Stimulated activated CD4-positive, alpha-beta T cell treated with anti-CD3 and anti-CD28 coated beads, Interleukin-2, amount 100 ng/mL, for 4 hours (primary cell): ENCODE results near the gene NT5DC3.
"Not testable (repeated sequence)": the region's sequence is repeated elsewhere in the genome, so short reads cannot be mapped to it uniquely, and the experiment has no call there.

ENCODE experiments used
- DNase-seq: peaks from one replicate; pipeline ENCODE4 v3.0.0-alpha.2; 2020; ENCODE audit warnings: low read depth

NT5DC3 gene

DNA sequence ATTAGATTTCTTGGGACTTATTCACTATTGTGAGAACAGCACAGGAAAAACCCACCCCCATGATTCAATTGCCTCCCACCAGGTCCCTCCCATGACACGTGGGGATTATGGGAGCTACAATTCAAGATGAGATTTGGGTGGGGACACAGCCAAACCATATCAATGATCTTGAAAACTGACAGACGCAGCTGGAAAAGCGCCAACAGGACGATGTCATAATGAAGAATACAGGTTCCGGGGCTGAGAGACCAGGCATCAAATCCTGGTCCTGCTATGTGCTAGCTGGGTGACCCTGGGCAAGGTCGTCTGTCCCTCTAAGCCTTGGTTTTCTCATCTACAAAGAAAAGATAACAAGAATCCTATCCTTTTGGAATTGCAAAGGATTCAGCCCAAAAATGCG is 31.4 kb downstream of the NT5DC3 start:
- DNase-seq: not testable (repeated sequence)

DNA sequence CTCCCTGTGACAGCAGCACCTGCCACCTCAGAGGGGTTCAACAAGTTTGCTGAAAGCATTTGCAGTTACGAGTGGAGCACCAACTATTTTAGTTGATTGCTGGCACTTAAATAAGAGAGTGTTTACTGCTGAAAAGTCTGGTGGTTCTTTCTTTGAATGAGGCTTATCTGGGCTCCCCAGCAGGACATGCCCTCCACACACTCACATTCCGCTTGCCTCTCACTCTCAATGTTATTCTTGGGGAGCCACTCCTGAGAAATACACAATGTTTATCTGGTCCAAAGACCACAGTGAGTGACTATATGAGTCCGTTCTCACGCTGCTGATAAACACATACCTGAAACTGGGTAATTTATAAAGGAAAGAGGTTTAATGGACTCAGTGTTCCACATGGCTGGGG is 31.9 kb downstream of the NT5DC3 start:
- no peak for DNase-seq

DNA sequence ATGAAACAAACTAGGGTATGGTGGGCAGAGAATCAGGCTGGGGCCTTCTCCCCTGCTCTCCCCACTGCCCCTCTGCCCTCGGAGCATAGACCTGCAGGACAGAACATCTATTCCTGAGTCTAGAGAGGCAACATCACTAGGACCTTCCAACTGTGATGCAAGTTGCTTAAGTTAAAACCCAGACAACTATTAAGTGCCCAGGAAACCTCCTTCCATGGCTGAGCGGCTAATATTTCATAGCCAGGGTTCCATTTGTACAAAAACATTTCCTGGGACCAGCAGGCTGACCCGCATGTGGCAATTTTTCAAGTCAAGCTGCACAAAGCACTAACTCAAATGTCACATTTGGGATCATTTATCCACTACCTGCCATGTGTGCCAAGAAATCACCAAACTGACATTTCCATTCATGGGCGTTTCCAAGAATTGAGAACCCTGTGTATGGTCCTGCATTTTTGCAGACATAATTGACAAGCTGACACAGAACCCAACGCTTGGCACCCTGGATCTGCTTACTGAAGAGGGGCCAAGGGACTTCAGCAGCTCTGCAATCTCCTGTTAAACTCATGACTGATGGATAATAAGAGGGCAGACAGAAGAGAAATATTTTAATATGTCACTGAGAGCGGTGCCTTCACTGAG is 32.7 kb downstream of the NT5DC3 start:
- DNase-seq: no peak

DNA sequence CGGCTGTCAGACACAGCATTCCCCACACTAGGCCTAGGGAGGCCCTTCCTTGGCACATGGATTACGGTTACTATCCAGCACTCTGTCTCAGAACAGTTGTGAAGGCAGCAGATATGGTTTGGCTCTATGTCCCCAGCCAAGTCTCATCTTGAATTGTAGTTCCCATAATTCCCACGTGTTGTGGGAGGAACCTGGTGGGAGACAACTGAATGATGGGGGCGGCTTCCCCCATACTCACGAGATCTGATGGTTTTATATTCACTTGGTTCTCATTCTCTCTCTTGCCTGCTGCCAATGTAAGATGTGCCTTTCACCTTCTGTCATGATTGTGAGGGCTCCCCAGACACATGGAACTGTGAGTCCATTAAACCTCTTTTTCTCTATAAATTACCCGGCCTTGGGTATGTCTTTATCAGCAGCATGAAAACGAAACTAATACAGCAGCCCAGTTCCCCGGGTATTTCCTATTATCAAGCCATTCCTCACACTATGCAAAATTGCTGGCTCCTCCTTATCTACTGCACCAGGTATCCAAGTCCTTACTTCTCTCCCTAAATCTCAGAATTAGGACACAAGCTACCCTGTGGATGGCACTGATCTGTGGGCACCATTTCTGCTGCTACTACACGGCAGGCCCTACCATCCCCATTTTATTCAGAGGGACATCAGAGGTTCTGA is 33.3 kb downstream of the NT5DC3 start:
- DNase-seq: no peak

DNA sequence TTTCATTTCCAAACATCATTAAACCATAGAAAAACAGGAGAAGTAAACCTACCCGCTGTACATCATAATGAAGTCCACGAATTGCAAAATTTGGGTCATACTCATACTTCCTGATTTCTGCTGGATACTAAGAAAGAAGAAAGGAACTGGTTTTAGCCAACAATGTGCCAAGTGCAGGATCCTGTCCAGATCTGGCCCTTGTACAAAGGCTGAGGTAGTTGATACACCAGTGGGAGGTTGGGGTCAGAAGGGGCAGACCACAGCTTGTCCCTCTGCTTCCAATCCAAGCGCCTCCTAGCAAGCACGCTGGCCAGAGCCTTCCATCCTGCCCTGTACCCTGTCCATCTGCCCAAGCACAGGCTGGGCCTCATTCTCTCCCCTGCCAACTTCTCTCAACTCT is 34.2 kb downstream of the NT5DC3 start:
- no peak for DNase-seq

DNA sequence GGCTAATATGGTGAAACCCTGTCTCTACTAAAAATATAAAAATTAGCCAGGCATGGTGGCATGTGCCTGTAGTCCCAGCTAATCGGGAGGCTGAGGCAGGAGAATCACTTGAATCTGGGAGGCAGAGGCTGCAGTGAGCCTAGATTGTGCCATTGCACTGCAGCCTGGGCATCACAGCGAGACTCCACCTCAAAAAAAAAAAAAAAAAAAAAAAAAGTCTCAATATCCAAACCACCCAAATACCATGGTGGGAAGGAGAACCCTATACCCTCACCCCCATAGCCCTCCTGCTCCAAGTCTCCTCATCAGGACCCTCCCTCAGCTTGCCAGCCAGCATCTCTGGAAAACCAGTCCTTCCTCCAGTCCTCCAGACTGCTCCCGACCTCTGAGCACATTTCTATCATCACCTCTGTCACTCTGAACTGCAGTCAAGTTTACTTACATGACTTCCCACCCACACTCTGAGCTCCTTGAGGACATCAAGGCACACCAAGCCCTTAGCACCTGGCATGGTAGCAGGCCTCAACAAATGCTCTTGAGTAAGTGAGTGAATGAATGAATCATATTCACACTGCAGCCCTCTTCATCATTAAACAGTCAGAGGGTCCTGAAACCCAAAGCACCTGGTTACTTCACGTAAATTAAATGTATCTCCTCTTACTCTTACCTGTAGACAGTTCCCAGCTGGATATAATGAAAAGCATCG is 35.2 kb downstream of the NT5DC3 start:
- DNase-seq: no peak

DNA sequence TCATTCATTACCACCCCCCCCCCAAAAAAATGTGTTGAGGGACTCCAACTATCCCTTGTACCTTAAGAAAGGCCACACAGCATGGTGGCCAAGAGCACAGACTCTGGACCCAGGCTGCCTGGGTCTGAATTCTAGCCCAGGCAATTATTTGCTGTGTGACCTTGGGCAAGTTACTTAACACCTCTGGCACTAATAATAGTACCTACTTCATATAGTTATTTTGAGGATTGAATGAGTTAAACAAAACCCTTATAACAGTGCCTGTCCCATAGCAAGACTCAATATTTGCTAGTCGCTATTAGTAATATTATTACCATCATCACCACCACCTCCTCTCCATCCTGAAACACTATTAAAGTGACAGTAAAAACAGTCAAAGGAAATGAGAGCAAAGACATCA is 37.2 kb downstream of the NT5DC3 start:
- no peak for DNase-seq

DNA sequence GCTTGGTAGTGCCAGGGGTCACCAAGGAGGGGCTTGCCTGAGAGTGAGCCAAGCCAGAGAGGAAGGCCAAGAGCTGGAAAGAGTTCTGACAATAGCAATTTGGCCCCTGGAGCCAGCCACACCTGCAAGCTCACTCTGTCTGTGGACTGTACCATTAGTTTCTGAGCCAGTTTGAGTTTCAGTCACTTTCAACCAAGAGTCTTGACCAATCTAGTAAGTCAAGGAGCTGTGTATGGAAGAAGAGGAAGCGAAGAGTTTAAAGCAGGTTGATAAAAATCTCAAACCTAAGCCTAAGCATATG is 38.5 kb downstream of the NT5DC3 start:
- DNase-seq: no peak

DNA sequence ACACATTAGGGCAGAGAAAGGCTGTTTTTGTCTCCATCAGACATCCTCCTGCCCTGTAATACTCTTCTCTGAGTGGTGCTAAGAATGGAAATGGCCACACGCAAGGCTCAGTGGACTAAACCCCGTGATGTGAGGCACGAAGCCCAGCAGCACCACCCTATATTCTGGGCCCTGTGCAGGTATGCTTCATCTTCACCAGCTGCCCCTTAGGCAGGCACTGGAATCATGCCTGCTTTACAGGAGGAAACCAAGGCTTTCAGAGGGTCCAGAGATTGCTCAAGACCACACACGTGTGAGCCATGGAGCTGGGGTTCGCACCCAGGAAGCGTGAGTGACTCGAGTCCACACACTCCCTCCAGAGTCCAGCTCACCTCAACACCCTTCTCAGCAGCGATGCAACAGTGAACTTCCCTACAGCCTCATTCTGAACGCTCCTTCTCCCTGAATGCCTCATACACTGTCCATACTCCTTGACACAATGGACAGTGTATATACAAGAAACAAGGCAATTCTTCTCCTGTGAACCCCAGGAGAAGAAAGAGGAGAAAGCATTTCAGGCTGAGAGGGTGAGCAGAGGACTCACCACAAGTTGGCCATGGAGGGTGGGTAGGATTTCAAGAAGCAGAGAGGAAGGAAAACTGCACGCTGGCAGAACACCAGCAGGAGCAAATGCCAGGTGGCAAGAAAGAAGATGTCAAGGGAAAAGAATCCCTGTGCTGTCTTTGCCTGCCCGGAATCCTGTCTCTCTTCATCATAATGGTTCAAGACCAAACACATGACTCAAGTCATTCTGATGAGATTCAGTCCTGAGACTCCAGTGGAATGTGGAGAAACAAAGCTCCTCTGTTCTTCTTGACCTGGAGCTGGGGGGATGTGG is 39.1 kb downstream of the NT5DC3 start:
- no peak for DNase-seq

DNA sequence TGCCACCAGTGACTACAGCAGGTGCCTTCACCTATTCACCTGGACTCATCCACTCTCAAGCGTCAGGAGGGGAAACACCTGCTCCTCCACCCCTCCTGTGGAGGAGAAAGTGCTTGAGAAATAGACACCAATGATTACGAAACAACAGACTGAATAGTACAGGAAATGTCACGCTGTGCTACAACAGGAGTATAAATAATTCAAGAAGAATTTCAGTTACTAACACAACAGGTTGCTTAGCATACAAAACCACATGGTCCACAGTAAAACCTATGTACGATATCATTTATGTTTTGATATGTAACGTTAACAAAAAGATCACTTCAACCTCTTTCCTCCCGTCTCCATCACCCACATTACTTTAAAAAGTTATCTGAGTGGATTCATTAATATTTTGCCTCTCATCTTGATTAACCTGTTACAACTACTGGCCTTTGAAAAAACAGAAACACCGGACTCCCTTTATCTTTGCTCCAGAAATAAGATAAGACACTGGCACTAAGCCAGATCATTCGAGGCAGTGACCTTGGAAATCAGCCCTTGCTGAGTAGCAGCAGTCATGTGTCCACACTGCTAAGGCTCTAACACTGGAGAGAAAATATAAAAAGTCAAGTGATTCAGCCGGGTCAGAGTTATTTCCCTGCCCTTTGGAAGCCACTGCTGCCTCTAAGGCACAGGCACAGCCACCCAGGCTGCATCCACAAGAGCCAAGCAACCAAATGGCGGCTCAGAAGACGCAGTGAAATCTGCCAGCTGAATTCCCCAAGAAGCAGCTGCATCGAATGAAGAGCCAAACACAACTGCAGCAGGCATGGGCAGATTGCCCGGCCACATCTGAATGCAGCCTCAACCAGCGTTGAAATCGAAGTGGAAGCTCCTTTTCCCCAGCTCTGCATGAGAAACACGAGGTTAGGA is 40.9 kb downstream of the NT5DC3 start:
- no peak for DNase-seq

DNA sequence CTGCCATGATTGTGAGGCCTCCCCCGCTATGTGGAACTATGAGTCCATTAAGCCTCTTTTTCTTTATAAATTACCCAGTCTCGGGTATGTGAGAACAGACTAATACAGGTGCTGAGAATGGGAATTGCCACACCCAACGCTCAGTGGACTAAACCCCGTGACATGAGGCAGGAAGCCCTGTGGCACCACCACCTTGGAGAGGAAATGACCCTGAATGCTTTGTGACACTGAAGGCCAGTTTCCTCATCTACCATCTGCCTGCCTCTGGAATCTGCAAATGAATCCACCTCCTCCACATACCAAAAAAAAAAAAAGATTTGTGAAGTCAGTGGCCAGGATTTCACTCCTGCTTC is 41.6 kb downstream of the NT5DC3 start:
- DNase-seq: no peak

DNA sequence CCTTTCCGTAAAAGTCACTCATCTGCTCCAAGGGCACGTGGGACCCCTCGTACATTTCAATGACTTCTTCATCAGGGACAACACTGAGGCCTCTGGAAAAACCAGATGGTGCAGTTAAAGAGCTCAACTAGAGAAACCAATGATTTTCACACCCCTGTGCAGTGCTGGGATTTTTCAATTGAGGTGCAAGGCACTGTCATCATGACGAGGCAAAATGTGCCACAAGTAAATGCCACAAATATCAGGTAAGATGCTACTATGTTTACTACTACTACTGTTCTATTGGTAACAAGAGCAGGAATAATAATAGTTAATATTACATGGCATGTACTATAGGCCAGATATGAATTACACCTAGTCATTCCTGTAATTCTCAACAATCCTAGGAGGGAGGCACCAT is 42.4 kb downstream of the NT5DC3 start:
- no peak for DNase-seq

DNA sequence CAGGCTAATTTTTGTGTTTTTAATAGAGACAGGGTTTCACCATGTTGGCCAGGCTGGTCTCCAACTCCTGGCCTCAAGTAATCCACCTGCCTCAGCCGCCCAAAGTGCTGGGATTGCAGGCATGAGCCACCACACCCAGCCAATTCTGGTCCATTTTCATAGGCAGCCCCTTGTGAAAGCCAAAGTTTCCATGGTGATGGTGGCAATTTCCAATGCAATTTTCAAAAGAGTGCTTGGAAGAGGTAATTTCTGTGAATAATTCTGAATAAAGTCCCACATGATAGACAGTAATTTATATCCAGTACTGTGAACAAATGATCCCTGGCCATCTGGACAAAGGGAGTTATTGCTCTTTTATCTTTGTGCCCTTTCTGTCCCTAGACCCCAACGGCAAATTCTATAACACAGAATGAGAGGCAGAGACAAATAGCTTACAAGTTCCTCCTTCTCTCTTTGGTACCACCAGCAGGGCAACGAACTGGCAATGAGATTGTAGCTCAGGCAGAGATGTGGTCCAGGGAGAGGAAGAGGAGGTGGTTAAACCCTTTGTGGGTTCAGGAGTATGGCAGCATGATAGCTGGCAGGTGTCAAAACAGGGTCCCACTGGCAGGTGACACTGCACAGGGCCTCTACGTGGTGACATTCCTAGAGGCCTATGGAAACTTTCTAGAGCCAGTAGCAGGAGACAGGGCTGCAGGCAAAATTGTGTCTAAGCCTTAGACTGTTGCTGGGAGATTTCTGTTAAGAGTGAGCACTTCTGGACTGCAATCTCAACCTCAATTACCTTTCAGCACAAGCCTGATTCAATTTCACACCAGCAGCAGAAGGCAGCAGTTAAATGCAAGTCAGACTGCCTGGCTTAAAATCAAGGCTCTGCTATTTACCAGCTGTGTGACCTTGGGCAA is 46.5 kb downstream of the NT5DC3 start:
- no peak for DNase-seq

DNA sequence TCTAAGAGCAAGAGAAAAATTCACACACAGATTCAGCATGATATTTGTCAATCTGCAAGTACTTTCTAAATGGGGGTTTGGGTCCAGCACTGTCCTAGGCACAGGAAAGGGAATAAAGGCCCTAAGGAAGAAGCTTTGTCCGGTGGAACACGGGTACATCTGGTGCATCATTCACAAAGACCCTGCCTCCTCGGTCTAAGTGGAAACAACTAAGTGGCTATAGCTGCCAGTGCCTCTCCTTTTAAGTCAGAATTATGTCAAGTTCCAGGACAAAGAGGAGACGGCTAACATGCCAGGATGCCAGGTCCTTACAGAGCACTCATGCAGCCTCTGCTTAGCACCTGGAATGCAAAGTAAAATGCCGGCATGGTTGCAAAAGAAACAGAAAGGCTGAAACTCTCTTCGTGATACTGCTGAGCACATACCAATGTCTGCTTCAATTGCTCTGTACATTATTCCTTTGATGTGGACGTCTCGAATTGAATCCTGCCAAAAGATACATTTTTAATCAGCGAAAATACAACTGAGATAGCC is 47.5 kb downstream of the NT5DC3 start:
- no peak for DNase-seq

DNA sequence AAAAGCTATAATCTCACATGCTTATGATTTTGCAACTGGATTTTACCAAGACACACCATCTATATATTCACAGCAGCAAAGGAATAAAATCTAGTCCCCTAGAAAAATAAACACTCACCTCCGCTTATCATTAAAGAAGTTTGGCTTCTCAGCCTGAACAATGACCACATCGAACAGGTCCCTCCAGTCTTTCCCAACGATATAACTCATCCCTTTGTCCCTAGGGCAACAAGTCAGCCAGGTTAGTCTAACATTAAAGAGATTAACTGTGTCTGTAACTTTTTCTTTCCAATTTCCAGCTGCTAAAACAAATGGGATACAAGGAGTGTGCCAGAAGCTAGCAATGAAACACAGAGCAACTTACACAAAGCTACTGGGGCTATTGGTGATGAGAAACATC is 48.0 kb downstream of the NT5DC3 start:
- DNase-seq: no peak

DNA sequence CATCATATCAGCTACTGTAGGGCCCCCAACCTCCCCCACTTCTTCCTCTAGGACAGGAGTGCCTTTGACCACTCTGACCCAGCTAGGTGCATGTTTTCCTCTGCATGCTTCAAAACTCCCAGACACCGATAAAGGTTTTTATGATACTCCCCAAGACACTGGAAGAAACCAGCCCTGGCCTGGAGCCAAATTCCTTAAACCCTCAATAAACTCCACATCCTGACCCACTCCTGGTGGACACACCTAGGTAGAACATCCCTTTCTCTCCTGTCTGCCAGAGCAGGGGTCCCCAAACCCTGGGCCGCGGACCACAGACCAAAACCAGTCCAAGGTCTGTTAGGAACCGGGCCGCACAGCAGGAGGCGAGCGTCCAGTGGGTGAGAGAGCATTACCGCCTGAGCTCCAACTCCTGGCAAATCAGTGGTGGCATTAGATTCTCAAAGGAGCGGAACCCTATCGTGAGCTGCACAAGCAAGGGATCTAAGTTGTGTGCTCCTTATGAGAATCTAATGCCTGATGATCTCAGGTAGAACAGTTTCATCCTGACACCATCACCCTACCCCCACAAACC is 49.6 kb downstream of the NT5DC3 start:
- DNase-seq: no peak

DNA sequence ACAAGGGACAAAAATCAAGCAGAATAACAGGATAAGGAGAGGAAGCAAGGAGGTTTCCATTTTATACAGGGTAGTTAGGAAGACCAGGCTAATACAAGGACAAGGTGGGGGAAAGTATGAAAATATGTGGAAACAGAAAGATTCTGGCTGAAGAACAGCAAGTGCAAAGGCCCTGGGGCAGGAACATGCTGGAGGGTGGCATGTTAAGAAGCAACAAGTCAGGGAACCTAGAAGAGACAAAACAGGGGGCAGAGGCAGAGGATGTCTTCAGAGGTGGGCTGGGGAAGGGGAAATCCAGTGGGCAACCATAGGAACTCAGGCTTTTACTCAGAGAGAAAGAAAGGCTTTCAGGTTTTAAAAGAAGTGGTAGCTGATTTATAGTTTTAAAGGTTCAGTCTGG is 54.8 kb downstream of the NT5DC3 start:
- DNase-seq: no peak

DNA sequence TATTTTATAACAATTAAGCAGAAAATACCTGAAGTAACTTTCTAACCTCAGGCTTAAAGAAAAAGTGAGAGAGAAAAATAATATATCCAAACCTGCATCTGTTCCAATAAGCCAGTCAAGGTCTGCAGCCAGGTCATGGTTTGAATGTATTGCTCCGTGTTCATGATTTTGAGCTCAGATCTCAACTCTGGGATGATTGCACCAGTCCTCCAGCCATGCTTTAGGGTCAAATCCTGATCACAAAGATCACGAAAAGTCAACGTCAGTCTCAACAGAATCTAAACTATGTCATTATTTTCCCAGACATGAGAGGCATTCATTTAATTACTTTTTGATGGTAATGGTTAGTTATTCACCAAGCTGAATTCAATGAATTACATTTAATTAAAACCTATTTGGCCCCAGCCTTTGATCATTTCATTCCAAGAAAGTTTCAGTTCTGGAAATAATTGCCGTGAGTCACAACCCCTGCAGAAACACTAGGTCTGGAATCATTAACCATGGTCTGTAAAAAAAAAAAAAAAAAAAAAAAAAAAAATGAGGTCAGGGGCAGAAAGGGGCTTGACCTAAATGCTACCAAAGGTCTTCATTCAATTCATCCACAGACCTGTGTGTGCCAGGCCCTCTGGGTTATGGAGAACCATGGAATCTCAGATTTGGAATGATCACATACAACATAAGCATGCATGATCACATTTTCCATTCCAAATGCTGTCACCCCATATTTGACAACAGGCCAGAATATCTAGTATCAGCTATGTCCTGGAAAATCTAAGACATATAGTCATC is 55.6 kb downstream of the NT5DC3 start:
- no peak for DNase-seq
